ENCODE data around the gene SLC25A45. TPM values are rescaled to one million over a fixed set of nuclear protein-coding genes. Genes with fewer than 3 reads are reported as not detected.

Gene SLC25A45
- total RNA-seq, 1 experiment from 2014 or later: 1.1 TPM

GRCh38 chr11:65412271-65413076, 30.0 kb upstream of the SLC25A45 start:
- H3K18ac ChIP-seq (ENCODE audit: insufficient read length, low read depth, low read length): no peak overlapping the region
- H2BK20ac ChIP-seq (ENCODE audit: low read depth, low read length, poor library complexity, severe bottlenecking): no peak overlapping the region
- no peaks in the 10 kb centered on the region for H3K79me1 ChIP-seq (ENCODE audit: insufficient read depth, low read depth, low read length, poor library complexity, severe bottlenecking)
- Mint-ChIP-seq H3K9me3 (no peaks in the 10 kb centered on the region), H3K36me3 (ENCODE audit: insufficient read depth in 1 of 3, low read depth in 3 of 3) (peaks cover 2 to 28% (median 4%) of the 10 kb centered on the region in 3 experiments; a peak in 5 of 7 replicates), H3K4me1 (peaks cover 19% of the 10 kb centered on the region in 2 experiments), H3K4me3 (no peak overlapping the region; a peak in 1 of 5 replicates), H3K27me3 (ENCODE audit: low read depth) (peaks cover 8% of the 10 kb centered on the region), H3K27ac (peak overlapping the region in 1 of 3 experiments; percentile 58; a peak in 1 of 7 replicates)
- H4K5ac ChIP-seq (ENCODE audit: insufficient read length, low read depth, low read length): no peak overlapping the region
- no peak overlapping the region for H2AK5ac ChIP-seq (ENCODE audit: insufficient read length, low read length)
- no peak overlapping the region; the same call in 1 of the 2 replicates for H3K14ac ChIP-seq (ENCODE audit: insufficient read depth, low read length)
- no CpG with 5 or more reads among the region's 24 CpGs for WGBS (ENCODE audit: extremely low coverage, insufficient read length, low lambda C conversion rate)
- no peak overlapping the region for H3K4me2 ChIP-seq (ENCODE audit: insufficient read depth, insufficient read length, low read length)
- H3K27me3 ChIP-seq (ENCODE audit: insufficient read depth, low read length): no peaks in the 10 kb centered on the region
- H2BK12ac ChIP-seq (ENCODE audit: insufficient read length, low read depth, low read length): no peak overlapping the region
- H4K8ac ChIP-seq (replicated peaks; ENCODE audit: insufficient read length, low read depth, low read length): no peak overlapping the region
- no peak overlapping the region for H2BK5ac ChIP-seq (ENCODE audit: insufficient read length, low read length)
- no peak overlapping the region for H3K27ac ChIP-seq (ENCODE audit: insufficient read length, low read depth, low read length)
- no peaks in the 10 kb centered on the region for H3K79me2 ChIP-seq (ENCODE audit: insufficient read depth, low read length)
- H3T11ph ChIP-seq (ENCODE audit: low read length): no peak overlapping the region
- H3K23ac ChIP-seq (ENCODE audit: insufficient read length, low read depth, low read length): no peak overlapping the region
- no peak for DNase-seq
- H2AFZ ChIP-seq (ENCODE audit: low read length): no peak overlapping the region
- no peak overlapping the region for H3K4ac ChIP-seq (ENCODE audit: low read depth, low read length)
- H3K23me2 ChIP-seq (ENCODE audit: insufficient read length, low read depth, low read length, poor library complexity, severe bottlenecking): no peaks in the 10 kb centered on the region
- no peaks in the 10 kb centered on the region for H3K9me3 ChIP-seq (ENCODE audit: control insufficient read depth, low read depth, low read length)
- H3K4me1 ChIP-seq (ENCODE audit: insufficient read depth, low read length): no peaks in the 10 kb centered on the region
- no peak overlapping the region for H2BK15ac ChIP-seq (ENCODE audit: low read depth, low read length)
- no peak overlapping the region for H3K56ac ChIP-seq (ENCODE audit: insufficient read length, low read depth, low read length)
- H3K9ac ChIP-seq (ENCODE audit: extremely low read depth, insufficient read length, low read length): no peak overlapping the region
- H2BK120ac ChIP-seq (ENCODE audit: low read depth, low read length, poor library complexity, severe bottlenecking): no peak overlapping the region
- no peak for TF ChIP-seq CTCF (conservative IDR thresholded peaks at IDR 0.05)
- no peak overlapping the region for H4K91ac ChIP-seq (ENCODE audit: insufficient read length, low read depth, low read length)
- no peaks in the 10 kb centered on the region for H4K20me1 ChIP-seq (ENCODE audit: control insufficient read depth, insufficient read depth, insufficient read length)

Measured in H9 (cell line).